K562 (cell line): ENCODE data around the gene SCUBE1. TPM values are rescaled to one million over a fixed set of nuclear protein-coding genes. Genes with fewer than 3 reads are reported as not detected.
A peak's percentile ranks its signal among the peaks of the same experiment; 100 is the strongest.

Experiments
- BCOR ChIP-seq: fragments of 450-650 bp; IDR thresholded peaks from 2 replicates; pipeline ENCODE4 v1.6.1; 2016
- BHLHE40 ChIP-seq: IDR thresholded peaks from 2 replicates; pipeline ENCODE4 v1.6.1; 2011; ENCODE audit warnings: low read length, improper control_type of control experiment
- CREM ChIP-seq: IDR thresholded peaks from 2 replicates; pipeline ENCODE4 v1.6.1; 2014; ENCODE audit warnings: antibody characterized with exemption, low read depth
- DPF2 ChIP-seq: fragments of 450-650 bp; IDR thresholded peaks from 2 replicates; pipeline ENCODE4 v1.6.1; 2016
- FOXP4 ChIP-seq: sonication (generic); formaldehyde crosslinking; IDR thresholded peaks from 2 replicates; pipeline ENCODE4 v1.8.0; 2022; ENCODE audit warnings: mild to moderate bottlenecking, missing genetic modification reagents, borderline replicate concordance
- HNRNPUL1 ChIP-seq: fragments of 200-400 bp; formaldehyde crosslinking; IDR thresholded peaks from 2 replicates; pipeline ENCODE4 v1.6.1; 2017; ENCODE audit warnings: low read length
- L3MBTL2 ChIP-seq: fragments of 450-650 bp; IDR thresholded peaks from 2 replicates; pipeline ENCODE4 v1.6.1; 2016; ENCODE audit warnings: mild to moderate bottlenecking, moderate library complexity
- MBD2 ChIP-seq: sonication (generic); IDR thresholded peaks from 2 replicates; pipeline ENCODE4 v1.6.1; 2016; ENCODE audit warnings: low read depth, borderline replicate concordance
- MTA3 ChIP-seq: fragments of 450-650 bp; formaldehyde crosslinking; IDR thresholded peaks from 2 replicates; pipeline ENCODE4 v1.6.1; 2017; ENCODE audit warnings: mild to moderate bottlenecking, borderline replicate concordance
- NFIC ChIP-seq: fragments of 450-650 bp; IDR thresholded peaks from 2 replicates; pipeline ENCODE4 v1.6.1; 2017; ENCODE audit warnings: mild to moderate bottlenecking, inconsistent platforms
- RERE ChIP-seq: sonication (generic); formaldehyde crosslinking; IDR thresholded peaks from 2 replicates; pipeline ENCODE4 v1.8.0; 2023; ENCODE audit warnings: missing genetic modification reagents, mild to moderate bottlenecking, borderline replicate concordance
- RUNX1 ChIP-seq: sonication (generic); IDR thresholded peaks from 2 replicates; pipeline ENCODE4 v1.6.1; 2016; ENCODE audit warnings: antibody characterized with exemption, low read depth
- SMAD1 ChIP-seq: fragments of 150-350 bp; IDR thresholded peaks from 2 replicates; pipeline ENCODE4 v1.6.1; 2014; ENCODE audit warnings: low read length, low read depth; ENCODE audit not compliant: partially characterized antibody
- SMARCA4 ChIP-seq: fragments of 450-650 bp; IDR thresholded peaks from 2 replicates; pipeline ENCODE4 v1.6.1; 2016
- TEAD4 ChIP-seq, 2 experiments: sonication (generic) in 1 of 2; formaldehyde crosslinking in 1 of 2; IDR thresholded peaks; 2 replicates each; pipeline versions ENCODE4 v1.6.1 to v1.8.0; 2012 to 2022; ENCODE audit warnings: borderline replicate concordance in 1 of 2, inconsistent platforms in 1 of 2, low read length in 1 of 2, mild to moderate bottlenecking in 1 of 2, missing genetic modification reagents in 1 of 2
- ZMIZ1 ChIP-seq, 2 experiments: fragments of 150-350 bp in 1 of 2; IDR thresholded peaks; 2 replicates each; pipeline ENCODE4 v1.6.1; 2012 to 2016; ENCODE audit warnings: low read depth in 2 of 2, low read length in 2 of 2, mild to moderate bottlenecking in 1 of 2, moderate library complexity in 1 of 2
- ZNF146 ChIP-seq: IDR thresholded peaks from one replicate; pipeline ENCODE4 v1.6.1; 2018; ENCODE audit warnings: missing compliant biosample characterization; ENCODE audit not compliant: unreplicated experiment
- polyA plus RNA-seq, 8 experiments: library from polyadenylated mRNA; depleted of rRNA in 4 of 8; stranded (reverse) in 5 of 8; unstranded in 3 of 8; fragments of >200 nt; fragmentation: Nextera tagmentation in 2 of 8; fragmentation: Illumina TruSeq in 1 of 8; extraction: Ambion mirVana in 2 of 8; extraction: Trizol in 1 of 8; gene quantifications; 2 replicates each; pipeline versions ENCODE4 v1.2.1 to v1.2.3, GENCODE V29; 2011 to 2014; ENCODE audit warnings: inconsistent platforms in 1 of 8, missing spikeins in 1 of 8
- total RNA-seq, 7 experiments: library from RNA; depleted of rRNA in 6 of 7; stranded (reverse); fragments of >200 nt in 6 of 7; fragmentation: Illumina TruSeq in 2 of 7; extraction: Trizol in 2 of 7; gene quantifications; 2 replicates each; pipeline versions ENCODE4 v1.2.1 to v1.2.3, GENCODE V29; 2011 to 2021; ENCODE audit warnings: low replicate concordance in 1 of 7

SCUBE1 gene
- total and polyA plus RNA-seq, 9 of the 15 experiments (the other 6 are each of a cell fraction or from before 2014, with no cell fraction given): 0.03 to 0.47 (median 0.29) TPM; not detected in 6

- TF ChIP-seq ZMIZ1 (IDR thresholded peaks at IDR 0.05; ENCODE audit: low read depth in 2 of 2, low read length in 2 of 2): peak in 1 of 2 experiments; percentile 66; a peak in 2 of 4 replicates
- TF ChIP-seq MBD2: 0 out of 2 replicates have a peak, but pooled peaks have one; percentile 30
- TF ChIP-seq BCOR: peak; percentile 84
- TF ChIP-seq RERE: no peak
- peak; percentile 91 for TF ChIP-seq SMARCA4
- TF ChIP-seq L3MBTL2: peak; percentile 63
- peak; percentile 91 for TF ChIP-seq TEAD4 (IDR thresholded peaks at IDR 0.05; ENCODE audit: low read length)
- no peak for TF ChIP-seq TEAD4 (CRISPR knock-in tag; IDR thresholded peaks at IDR 0.05; ENCODE audit: borderline replicate concordance)
- no peak for TF ChIP-seq ZNF146
- peak; percentile 70; the same call in 1 of the 2 replicates for TF ChIP-seq MTA3
- TF ChIP-seq CREM: peak; percentile 75
- 0 out of 2 replicates have a peak, but pooled peaks have one; percentile 77 for TF ChIP-seq RUNX1
- peak; percentile 98 for TF ChIP-seq NFIC
- no peak for TF ChIP-seq HNRNPUL1
- TF ChIP-seq FOXP4: 0 out of 2 replicates have a peak, but pooled peaks have one; percentile 35
- peak; percentile 88 for TF ChIP-seq DPF2
- TF ChIP-seq SMAD1: peak; percentile 71
- TF ChIP-seq BHLHE40: peak; percentile 70
Measured at GRCh38 chr22:43263645-43264514, 79.3 kb downstream of the SCUBE1 start (continued).
